ENCODE results near the gene PGM1. TPM values are rescaled to one million over a fixed set of nuclear protein-coding genes. Genes with fewer than 3 reads are reported as not detected.

PGM1 gene
- total and polyA plus RNA-seq, 2 of the 13 experiments (the other 11 are each of a cell fraction or from before 2014, with no cell fraction given): 51.6 to 105 TPM

- TF ChIP-seq ARID5B (CRISPR knock-in tag; IDR thresholded peaks at IDR 0.05): peak; percentile 87
- peak; percentile 38 for TF ChIP-seq SAP130 (CRISPR knock-in tag; IDR thresholded peaks at IDR 0.05; ENCODE audit: low read depth)
- 0 out of 2 replicates have a peak, but pooled peaks have one; percentile 21 for TF ChIP-seq ZFP1 (CRISPR knock-in tag; IDR thresholded peaks at IDR 0.05)
- TF ChIP-seq HDAC1 (CRISPR knock-in tag; IDR thresholded peaks at IDR 0.05): peak; percentile 78
- no peak for TF ChIP-seq MEIS1 (CRISPR knock-in tag; IDR thresholded peaks at IDR 0.05; ENCODE audit: borderline replicate concordance)
- peak; percentile 76; the same call in 1 of the 2 replicates for TF ChIP-seq ZNF362 (CRISPR knock-in tag; IDR thresholded peaks at IDR 0.05; ENCODE audit: borderline replicate concordance)
- TF ChIP-seq KDM1A (CRISPR knock-in tag; IDR thresholded peaks at IDR 0.05): peak; percentile 53; the same call in 1 of the 2 replicates
- TF ChIP-seq ATF5 (CRISPR knock-in tag; IDR thresholded peaks at IDR 0.05; ENCODE audit: low read depth): no peak
- peak; percentile 68; the same call in 1 of the 2 replicates for TF ChIP-seq ZNF788 (CRISPR knock-in tag; IDR thresholded peaks at IDR 0.05; ENCODE audit: borderline replicate concordance)
- peak; percentile 72; the same call in 1 of the 2 replicates for TF ChIP-seq ZNF274 (CRISPR knock-in tag; IDR thresholded peaks at IDR 0.05)
- TF ChIP-seq ZNF350 (CRISPR knock-in tag; IDR thresholded peaks at IDR 0.05; ENCODE audit: borderline replicate concordance, low read depth): peak; percentile 88
- TF ChIP-seq MIER3 (CRISPR knock-in tag; IDR thresholded peaks at IDR 0.05; ENCODE audit: borderline replicate concordance): peak; percentile 81; the same call in 1 of the 2 replicates
- TF ChIP-seq NR2F6 (IDR thresholded peaks at IDR 0.05): peak; percentile 60; the same call in 1 of the 2 replicates
- peak; percentile 80 for TF ChIP-seq NR2F6 (CRISPR knock-in tag; IDR thresholded peaks at IDR 0.05)
- TF ChIP-seq ZNF580 (CRISPR knock-in tag; IDR thresholded peaks at IDR 0.05; ENCODE audit: borderline replicate concordance, low read depth): peak; percentile 59; the same call in 1 of the 2 replicates
- peak; percentile 87; the same call in 1 of the 2 replicates for TF ChIP-seq SMAD3 (CRISPR knock-in tag; IDR thresholded peaks at IDR 0.05)
- TF ChIP-seq NCOR1 (IDR thresholded peaks at IDR 0.05; ENCODE audit: borderline replicate concordance, low read length): peak; percentile 51; the same call in 1 of the 2 replicates
- no peak for TF ChIP-seq ZEB1 (IDR thresholded peaks at IDR 0.05; ENCODE audit: insufficient replicate concordance, low read depth)
- 0 out of 4 replicates have a peak, but pooled peaks of 1 of the 2 experiments have one; percentile 15 for TF ChIP-seq MAFK (conservative IDR thresholded peaks at IDR 0.05 in 1 of 2, IDR thresholded peaks at IDR 0.05 in 1 of 2; ENCODE audit: low read length in 2 of 2)
- peak; percentile 47 for TF ChIP-seq FOXA3 (CRISPR knock-in tag; IDR thresholded peaks at IDR 0.05)
- peak; percentile 68 for TF ChIP-seq RARA (CRISPR knock-in tag; IDR thresholded peaks at IDR 0.05)
- no peak for TF ChIP-seq FOXA1 (IDR thresholded peaks at IDR 0.05)
- TF ChIP-seq FOXA1 (CRISPR knock-in tag; IDR thresholded peaks at IDR 0.05): peak; percentile 23; the same call in 1 of the 2 replicates
- TF ChIP-seq ZNF292 (CRISPR knock-in tag; IDR thresholded peaks at IDR 0.05; ENCODE audit: borderline replicate concordance, low read depth): peak; percentile 82; the same call in 1 of the 2 replicates
- peak; percentile 89 for TF ChIP-seq ZMYM4 (CRISPR knock-in tag; IDR thresholded peaks at IDR 0.05)
- peak; percentile 70; the same call in 1 of the 2 replicates for TF ChIP-seq ZBTB7B (CRISPR knock-in tag; IDR thresholded peaks at IDR 0.05)
- TF ChIP-seq SOX5 (CRISPR knock-in tag; IDR thresholded peaks at IDR 0.05; ENCODE audit: borderline replicate concordance): peak; percentile 66; the same call in 1 of the 2 replicates
Measured at GRCh38 chr1:63674238-63674864, 81.1 kb downstream of the PGM1 start (continued).

Data from HepG2 (cell line).